ENCODE data around the gene USP47. TPM values are rescaled to one million over a fixed set of nuclear protein-coding genes. Genes with fewer than 3 reads are reported as not detected.

Gene USP47
- total RNA-seq, 1 experiment from 2014 or later = 45.2 TPM

- H3K9me3 ChIP-seq (ENCODE audit: low read length) = no peaks in the 10 kb centered on the region
- TSS peak; percentile 84 for BruUV-seq (replicated peaks)
- ChIA-PET CTCF (interaction anchor here (0.6 to 1.7 kb wide), 5 partner anchors 10 to 193 kb away, joined by 3 to 5 read pairs (median 3); no protein-coding TSS in a partner anchor), POLR2A (ENCODE audit: unreplicated experiment) (interaction anchor here (0.6 to 0.7 kb wide), 2 partner anchors 354 to 810 kb away, joined by 3 to 5 read pairs; no protein-coding TSS in a partner anchor)
- peak; percentile 37 for ATAC-seq
- H3F3A ChIP-seq (ENCODE audit: low read length, unreplicated experiment) = no peaks in the 10 kb centered on the region
- DNase-seq = peak; percentile 54
- H3K36me3 ChIP-seq (ENCODE audit: low read depth, low read length) = no peaks in the 10 kb centered on the region
- intact Hi-C loops (cut with micrococcal nuclease) = no loop called here
- H3K79me2 ChIP-seq (ENCODE audit: low read length) = no peaks in the 10 kb centered on the region
- no peaks in the 10 kb centered on the region for H4K20me1 ChIP-seq (ENCODE audit: low read length)
- peak overlapping the region; percentile 25; the same call in 1 of the 2 replicates for H2AFZ ChIP-seq (ENCODE audit: low read length)
- H3K4me3 ChIP-seq (ENCODE audit: low read length) = no peak overlapping the region; the same call in 1 of the 2 replicates
- H3K4me1 ChIP-seq (ENCODE audit: insufficient read depth, low read length) = peaks cover 54% of the 10 kb centered on the region
- H3K9ac ChIP-seq (ENCODE audit: low read length) = peak overlapping the region; percentile 48
- H3K27ac ChIP-seq (ENCODE audit: low read length) = peak overlapping the region; percentile 85
- H3K4me2 ChIP-seq (ENCODE audit: low read length) = peak overlapping the region; percentile 72
- TF ChIP-seq EZH2phosphoT487 (IDR thresholded peaks at IDR 0.05; ENCODE audit: borderline replicate concordance, low read length) = no peak
- TF ChIP-seq EZH2 (IDR thresholded peaks at IDR 0.05; ENCODE audit: low read length, unreplicated experiment) = no peak
- TF ChIP-seq, protein P1, sequence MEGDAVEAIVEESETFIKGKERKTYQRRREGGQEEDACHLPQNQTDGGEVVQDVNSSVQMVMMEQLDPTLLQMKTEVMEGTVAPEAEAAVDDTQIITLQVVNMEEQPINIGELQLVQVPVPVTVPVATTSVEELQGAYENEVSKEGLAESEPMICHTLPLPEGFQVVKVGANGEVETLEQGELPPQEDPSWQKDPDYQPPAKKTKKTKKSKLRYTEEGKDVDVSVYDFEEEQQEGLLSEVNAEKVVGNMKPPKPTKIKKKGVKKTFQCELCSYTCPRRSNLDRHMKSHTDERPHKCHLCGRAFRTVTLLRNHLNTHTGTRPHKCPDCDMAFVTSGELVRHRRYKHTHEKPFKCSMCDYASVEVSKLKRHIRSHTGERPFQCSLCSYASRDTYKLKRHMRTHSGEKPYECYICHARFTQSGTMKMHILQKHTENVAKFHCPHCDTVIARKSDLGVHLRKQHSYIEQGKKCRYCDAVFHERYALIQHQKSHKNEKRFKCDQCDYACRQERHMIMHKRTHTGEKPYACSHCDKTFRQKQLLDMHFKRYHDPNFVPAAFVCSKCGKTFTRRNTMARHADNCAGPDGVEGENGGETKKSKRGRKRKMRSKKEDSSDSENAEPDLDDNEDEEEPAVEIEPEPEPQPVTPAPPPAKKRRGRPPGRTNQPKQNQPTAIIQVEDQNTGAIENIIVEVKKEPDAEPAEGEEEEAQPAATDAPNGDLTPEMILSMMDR (conservative IDR thresholded peaks at IDR 0.05; ENCODE audit: low read depth, low read length) = no peak
- H3K27me3 ChIP-seq (ENCODE audit: low read length) = no peaks in the 10 kb centered on the region
- no peaks in the 10 kb centered on the region for H3K9me2 ChIP-seq (replicated peaks; ENCODE audit: low read length)
Measured at GRCh38 chr11:11976481-11977127, 134.8 kb downstream of the USP47 start.

DNA sequence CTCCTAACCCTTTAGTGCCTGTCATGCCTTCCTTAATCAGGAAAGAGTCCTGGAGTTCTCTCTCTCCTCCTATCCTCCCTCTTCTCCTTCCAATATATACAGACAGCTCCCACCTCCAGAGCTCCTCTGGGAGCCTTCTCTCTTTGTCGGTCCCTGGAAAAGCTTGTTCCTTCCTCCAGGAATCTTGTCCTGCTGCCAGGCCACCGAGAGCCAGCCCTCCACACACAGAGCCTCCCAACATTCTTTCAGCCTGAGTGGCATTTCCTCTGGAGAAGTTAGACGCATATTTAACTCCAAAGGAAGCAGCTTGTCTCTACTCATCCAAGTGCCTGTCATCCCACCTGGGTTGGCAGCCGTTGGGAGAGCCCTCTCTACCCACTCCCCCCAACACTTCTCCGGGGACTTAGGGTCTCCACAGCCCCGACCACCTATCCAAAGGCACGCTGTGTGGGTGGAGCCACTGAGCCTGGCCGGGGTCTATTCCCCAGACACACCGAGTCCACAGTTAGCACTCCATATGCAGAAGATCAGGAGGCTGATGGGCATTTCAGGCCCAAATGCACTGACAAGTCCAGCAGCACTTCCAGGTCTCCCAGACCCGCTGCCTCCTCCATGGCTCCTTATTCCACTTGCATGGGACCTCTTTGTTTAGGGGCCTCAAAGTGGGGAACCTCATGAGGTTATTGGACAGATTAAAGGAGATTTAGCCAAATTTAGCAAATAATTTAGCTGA is 135.6 kb downstream of the USP47 start:
- POLR2A ChIA-PET (ENCODE audit: unreplicated experiment) = interaction anchor here (0.6 kb wide), 1 partner anchor 134 kb away, joined by 3 read pairs; no protein-coding TSS in a partner anchor
- no peaks in the 10 kb centered on the region for H3F3A ChIP-seq (ENCODE audit: low read length, unreplicated experiment)
- H4K20me1 ChIP-seq (ENCODE audit: low read length) = no peaks in the 10 kb centered on the region
- BruUV-seq (replicated peaks) = no TSS peak
- peak overlapping the region; percentile 48 for H3K9ac ChIP-seq (ENCODE audit: low read length)
- no peaks in the 10 kb centered on the region for H3K79me2 ChIP-seq (ENCODE audit: low read length)
- no peaks in the 10 kb centered on the region for H3K36me3 ChIP-seq (ENCODE audit: low read depth, low read length)
- H3K4me1 ChIP-seq (ENCODE audit: insufficient read depth, low read length) = peaks cover 56% of the 10 kb centered on the region
- TF ChIP-seq EZH2phosphoT487 (IDR thresholded peaks at IDR 0.05; ENCODE audit: borderline replicate concordance, low read length) (no peak), EZH2 (IDR thresholded peaks at IDR 0.05; ENCODE audit: low read length, unreplicated experiment) (no peak)
- TF ChIP-seq, protein P1 (conservative IDR thresholded peaks at IDR 0.05; ENCODE audit: low read depth, low read length) = no peak
- H3K4me3 ChIP-seq (ENCODE audit: low read length) = no peak overlapping the region; the same call in 1 of the 2 replicates
- H3K9me2 ChIP-seq (replicated peaks; ENCODE audit: low read length) = no peaks in the 10 kb centered on the region
- peak overlapping the region; percentile 72 for H3K4me2 ChIP-seq (ENCODE audit: low read length)
- H3K27ac ChIP-seq (ENCODE audit: low read length) = peak overlapping the region; percentile 85
- intact Hi-C loops (cut with micrococcal nuclease) = no loop called here
- DNase-seq (peak; percentile 95), ATAC-seq (peak; percentile 83)
- CTCF ChIA-PET = interaction anchor here (0.6 to 1.7 kb wide), 5 partner anchors 11 to 192 kb away, joined by 3 to 5 read pairs (median 3); no protein-coding TSS in a partner anchor
- H3K27me3 ChIP-seq (ENCODE audit: low read length) = no peaks in the 10 kb centered on the region
- no peaks in the 10 kb centered on the region for H3K9me3 ChIP-seq (ENCODE audit: low read length)
- peak overlapping the region; percentile 25; the same call in 1 of the 2 replicates for H2AFZ ChIP-seq (ENCODE audit: low read length)

Data from PC-3 (cell line).